OCI-LY1 (cell line): ENCODE measurements around the gene PDXP.

ENCODE experiments used
- CTCF ChIP-seq: fragments of 200-600 bp; sonication (generic), shearing (Covaris generic); IDR thresholded peaks from 2 replicates; pipeline ENCODE4 v1.5.1; 2017; ENCODE audit warnings: mild to moderate bottlenecking, antibody characterized with exemption, low read length, moderate library complexity, mixed read lengths
- EZH2 ChIP-seq: fragments of 200-600 bp; sonication (generic), shearing (Covaris generic); IDR thresholded peaks from 2 replicates; pipeline ENCODE4 v1.8.0; 2017; ENCODE audit warnings: borderline replicate concordance, mixed run types, mild to moderate bottlenecking, antibody characterized with exemption, low read length, moderate library complexity, mixed read lengths

GRCh38 chr22:37616201-37617083 lies 42.1 kb upstream of the PDXP start:
- TF ChIP-seq CTCF, result no peak
- TF ChIP-seq EZH2, result no peak
